ENCODE data around the gene SIAH1. TPM values are rescaled to one million over a fixed set of nuclear protein-coding genes. Genes with fewer than 3 reads are reported as not detected.

The SIAH1 gene
- total and polyA plus RNA-seq, 2 donors (not counting 1 experiment from before 2014, with no cell fraction given) = 10.6 to 47.6 TPM

DNA sequence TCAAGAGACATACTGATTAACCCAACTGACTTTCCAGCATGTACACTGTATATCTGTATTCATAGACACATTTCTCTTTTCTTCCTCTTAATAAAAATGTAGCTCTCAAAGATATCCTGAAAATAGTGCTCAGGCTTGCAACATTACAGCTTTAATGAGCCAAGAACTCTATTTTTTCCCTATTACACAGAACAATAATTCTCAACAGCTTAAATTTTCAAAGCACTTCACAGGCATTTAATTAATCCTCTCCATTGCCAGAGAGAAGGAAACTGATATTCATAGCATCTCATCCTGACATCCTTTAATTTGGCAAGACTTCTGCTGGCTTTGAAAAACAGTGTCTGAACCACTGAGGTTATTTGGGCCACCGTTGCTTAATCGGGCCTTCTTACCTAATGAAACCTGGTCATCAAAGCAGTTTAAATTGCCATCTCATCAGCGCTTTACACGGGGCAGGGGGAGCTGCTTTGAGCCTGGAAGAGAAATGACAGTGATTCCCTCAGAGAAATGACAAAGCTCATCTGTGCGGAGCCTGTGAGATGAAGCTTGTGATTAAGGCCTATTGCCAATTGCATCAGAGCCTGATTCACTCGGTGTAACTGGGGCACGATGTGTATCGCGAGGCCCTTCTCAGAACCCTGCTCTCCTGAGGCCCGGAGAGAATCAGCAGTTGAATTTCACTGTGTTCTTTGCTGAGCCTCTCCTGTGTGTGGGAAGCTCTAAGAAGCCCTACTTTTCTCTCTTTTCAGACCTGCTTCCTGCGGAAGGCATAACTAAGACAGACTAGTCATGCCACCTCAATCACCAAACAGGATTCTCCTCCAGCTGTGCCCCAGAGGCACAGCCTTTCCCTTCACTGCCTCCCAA lies 8.5 kb upstream of the SIAH1 start:
- H3K36me3 ChIP-seq (replicated peaks in 1 of 2; ENCODE audit: control extremely low read depth in 1 of 2, control insufficient read depth in 1 of 2, extremely low read depth in 1 of 2, insufficient read depth in 2 of 2, low read length in 1 of 2) = no peaks in the 10 kb centered on the region
- no peaks in the 10 kb centered on the region for H3K27me3 ChIP-seq (replicated peaks in 1 of 4; ENCODE audit: control extremely low read depth in 1 of 4, control insufficient read depth in 3 of 4, insufficient read depth in 4 of 4, low read length in 3 of 4)
- Mint-ChIP-seq H3K9me3 (ENCODE audit: insufficient read depth) (no peaks in the 10 kb centered on the region), H3K4me3 (no peak overlapping the region), H3K27me3 (no peaks in the 10 kb centered on the region), H3K4me1 (peaks cover 3% of the 10 kb centered on the region), H3K27ac (no peak overlapping the region)
- ATAC-seq (ENCODE audit: low read depth) = no peak
- DNase-seq = no peak
- H3K27ac ChIP-seq (ENCODE audit: low read length in 2 of 2) = no peak overlapping the region
- intact Hi-C loops (cut with micrococcal nuclease) = no loop called here
- TF ChIP-seq, protein P1, sequence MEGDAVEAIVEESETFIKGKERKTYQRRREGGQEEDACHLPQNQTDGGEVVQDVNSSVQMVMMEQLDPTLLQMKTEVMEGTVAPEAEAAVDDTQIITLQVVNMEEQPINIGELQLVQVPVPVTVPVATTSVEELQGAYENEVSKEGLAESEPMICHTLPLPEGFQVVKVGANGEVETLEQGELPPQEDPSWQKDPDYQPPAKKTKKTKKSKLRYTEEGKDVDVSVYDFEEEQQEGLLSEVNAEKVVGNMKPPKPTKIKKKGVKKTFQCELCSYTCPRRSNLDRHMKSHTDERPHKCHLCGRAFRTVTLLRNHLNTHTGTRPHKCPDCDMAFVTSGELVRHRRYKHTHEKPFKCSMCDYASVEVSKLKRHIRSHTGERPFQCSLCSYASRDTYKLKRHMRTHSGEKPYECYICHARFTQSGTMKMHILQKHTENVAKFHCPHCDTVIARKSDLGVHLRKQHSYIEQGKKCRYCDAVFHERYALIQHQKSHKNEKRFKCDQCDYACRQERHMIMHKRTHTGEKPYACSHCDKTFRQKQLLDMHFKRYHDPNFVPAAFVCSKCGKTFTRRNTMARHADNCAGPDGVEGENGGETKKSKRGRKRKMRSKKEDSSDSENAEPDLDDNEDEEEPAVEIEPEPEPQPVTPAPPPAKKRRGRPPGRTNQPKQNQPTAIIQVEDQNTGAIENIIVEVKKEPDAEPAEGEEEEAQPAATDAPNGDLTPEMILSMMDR (IDR thresholded peaks at IDR 0.05) = no peak
- no peak for TF ChIP-seq EZH2 (IDR thresholded peaks at IDR 0.05; ENCODE audit: borderline replicate concordance, insufficient read depth, low read depth, low read length, poor library complexity, severe bottlenecking)
- no peak overlapping the region for H2AFZ ChIP-seq (ENCODE audit: insufficient read depth, low read depth, low read length, poor library complexity, severe bottlenecking)
- no peaks in the 10 kb centered on the region for H3K79me2 ChIP-seq (ENCODE audit: control insufficient read depth, insufficient read depth, low read length)
- H3K4me1 ChIP-seq (ENCODE audit: control insufficient read depth in 2 of 2, insufficient read depth in 2 of 2, low read length in 2 of 2) = no peaks in the 10 kb centered on the region
- no peak overlapping the region for H3K4me3 ChIP-seq (ENCODE audit: control extremely low read depth in 1 of 5, extremely low read depth in 1 of 5, insufficient read depth in 1 of 5, low read depth in 2 of 5, low read length in 4 of 5)
- H4K20me1 ChIP-seq (ENCODE audit: control insufficient read depth, insufficient read depth, low read length, poor library complexity, severe bottlenecking) = no peaks in the 10 kb centered on the region
- no peak overlapping the region for H3K4me2 ChIP-seq (replicated peaks; ENCODE audit: low read depth, low read length, poor library complexity, severe bottlenecking)
- ChIA-PET POLR2A (interaction anchor here (2.4 kb wide), 1 partner anchor 8 kb away, joined by 6 read pairs; the partner anchor contains the start of gene SIAH1), CTCF (interaction anchor here (1.2 kb wide), 1 partner anchor 34 kb away, joined by 5 read pairs; no protein-coding TSS in a partner anchor)
- H3K9me3 ChIP-seq (ENCODE audit: control extremely low read depth in 1 of 3, control insufficient read depth in 2 of 3, insufficient read depth in 1 of 3, low read length in 2 of 3) = no peaks in the 10 kb centered on the region
- H3K9ac ChIP-seq (ENCODE audit: low read length) = no peak overlapping the region
- WGBS (ENCODE audit: insufficient coverage) = 100% methylated on average over 10 of the region's 11 CpGs

DNA sequence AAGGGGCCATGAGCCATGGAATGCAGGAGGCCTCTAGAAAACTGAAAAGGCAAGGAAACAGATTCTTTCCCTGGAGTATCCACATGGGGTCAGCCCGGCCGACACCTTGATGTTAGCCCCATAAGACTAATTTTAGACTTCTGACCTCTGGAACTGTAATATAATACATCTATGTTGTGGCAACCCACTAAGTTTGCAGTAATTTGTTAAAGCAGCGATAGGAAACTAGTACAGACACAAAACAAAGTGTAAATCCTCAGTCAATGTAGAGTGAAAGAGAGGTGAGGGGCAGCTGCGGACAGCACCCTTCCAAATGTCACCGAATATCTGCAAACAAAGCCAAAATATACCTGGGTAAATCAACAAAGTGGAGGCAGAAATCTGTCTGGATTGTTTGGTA lies 7.2 kb upstream of the SIAH1 start:
- Histone ChIP-seq H3K4me3 (ENCODE audit: control extremely low read depth in 1 of 5, extremely low read depth in 1 of 5, insufficient read depth in 1 of 5, low read depth in 2 of 5, low read length in 4 of 5) (no peak overlapping the region), H4K20me1 (ENCODE audit: control insufficient read depth, insufficient read depth, low read length, poor library complexity, severe bottlenecking) (no peaks in the 10 kb centered on the region), H3K27ac (ENCODE audit: low read length in 2 of 2) (no peak overlapping the region), H3K4me2 (replicated peaks; ENCODE audit: low read depth, low read length, poor library complexity, severe bottlenecking) (no peak overlapping the region), H3K9me3 (ENCODE audit: control extremely low read depth in 1 of 3, control insufficient read depth in 2 of 3, insufficient read depth in 1 of 3, low read length in 2 of 3) (no peaks in the 10 kb centered on the region), H2AFZ (ENCODE audit: insufficient read depth, low read depth, low read length, poor library complexity, severe bottlenecking) (no peak overlapping the region), H3K36me3 (replicated peaks in 1 of 2; ENCODE audit: control extremely low read depth in 1 of 2, control insufficient read depth in 1 of 2, extremely low read depth in 1 of 2, insufficient read depth in 2 of 2, low read length in 1 of 2) (no peaks in the 10 kb centered on the region), H3K27me3 (replicated peaks in 1 of 4; ENCODE audit: control extremely low read depth in 1 of 4, control insufficient read depth in 3 of 4, insufficient read depth in 4 of 4, low read length in 3 of 4) (no peaks in the 10 kb centered on the region), H3K79me2 (ENCODE audit: control insufficient read depth, insufficient read depth, low read length) (no peaks in the 10 kb centered on the region), H3K9ac (ENCODE audit: low read length) (no peak overlapping the region), H3K4me1 (ENCODE audit: control insufficient read depth in 2 of 2, insufficient read depth in 2 of 2, low read length in 2 of 2) (no peaks in the 10 kb centered on the region)
- ATAC-seq (ENCODE audit: low read depth) (no peak), DNase-seq (no peak)
- no peaks in the 10 kb centered on the region for H3K9me3 Mint-ChIP-seq (ENCODE audit: insufficient read depth)
- no CpG with 5 or more reads among the region's 5 CpGs for WGBS (ENCODE audit: insufficient coverage)
- H3K27me3 Mint-ChIP-seq = no peaks in the 10 kb centered on the region
- ChIA-PET CTCF (no interaction called here), POLR2A (no interaction called here)
- peaks cover 3% of the 10 kb centered on the region for H3K4me1 Mint-ChIP-seq
- intact Hi-C loops (cut with micrococcal nuclease) = no loop called here
- H3K27ac Mint-ChIP-seq = no peak overlapping the region
- TF ChIP-seq, protein P1 (IDR thresholded peaks at IDR 0.05) = no peak
- TF ChIP-seq EZH2 (IDR thresholded peaks at IDR 0.05; ENCODE audit: borderline replicate concordance, insufficient read depth, low read depth, low read length, poor library complexity, severe bottlenecking) = no peak
- H3K4me3 Mint-ChIP-seq = no peak overlapping the region

Data from B cell (primary cell).